Islet precursor cell (in vitro differentiated cells): Measurements from ENCODE around the gene SMIM7.
"Not testable (repeated sequence)": the region's sequence is repeated elsewhere in the genome, so short reads cannot be mapped to it uniquely, and the experiment has no call there.

Source experiments
- DNase-seq: peaks from one replicate; pipeline ENCODE4 v3.0.0-alpha.2; 2018

SMIM7 gene

DNA sequence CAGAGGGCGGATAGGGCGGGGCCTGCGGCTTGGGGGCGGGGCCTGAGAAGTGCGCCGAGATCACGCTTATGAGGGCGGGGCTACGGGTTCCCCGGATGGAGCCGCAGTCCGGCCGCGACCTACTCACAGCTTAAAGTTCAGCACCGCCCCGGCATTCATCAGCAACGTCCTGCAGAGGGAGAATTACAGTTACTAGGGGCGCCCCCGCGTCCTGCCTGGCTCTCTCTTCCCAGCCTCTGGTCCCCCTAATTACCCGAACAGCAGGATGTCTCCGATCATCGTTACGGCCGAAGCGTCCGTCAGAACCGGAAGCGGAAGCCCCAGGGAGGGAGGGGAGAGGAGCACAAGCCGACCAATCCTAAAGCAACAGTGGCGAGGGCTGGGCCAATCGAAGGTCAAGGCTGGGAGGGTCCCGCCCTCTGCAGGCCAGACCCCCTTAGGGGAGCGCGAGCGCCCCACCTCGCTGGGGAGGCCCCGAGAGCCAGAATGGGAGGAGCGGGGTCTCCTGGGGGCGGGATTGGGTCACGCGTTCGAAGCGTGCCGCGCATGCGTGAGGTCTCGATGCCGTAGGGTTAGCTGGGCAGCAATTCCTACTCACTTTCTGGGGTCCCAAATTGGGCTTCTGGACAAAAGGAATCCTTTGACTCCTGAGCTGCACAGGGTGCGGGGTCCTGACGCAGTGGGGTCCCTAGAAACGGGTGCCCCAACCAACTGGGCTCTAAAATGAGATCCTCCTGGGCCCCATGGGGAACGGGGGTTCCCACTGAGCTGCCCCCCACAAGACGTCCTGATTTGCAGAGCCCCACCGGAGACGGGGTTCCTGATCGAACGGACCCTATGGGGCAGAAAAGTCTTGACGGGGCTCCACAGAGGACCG lies at the start of gene SMIM7:
SMIM7 (minus strand) TSS at position 313 of the 877 bp plus-strand sequence; CDS start at position 279, 34 bp downstream.
- peak; percentile 99 for DNase-seq

DNA sequence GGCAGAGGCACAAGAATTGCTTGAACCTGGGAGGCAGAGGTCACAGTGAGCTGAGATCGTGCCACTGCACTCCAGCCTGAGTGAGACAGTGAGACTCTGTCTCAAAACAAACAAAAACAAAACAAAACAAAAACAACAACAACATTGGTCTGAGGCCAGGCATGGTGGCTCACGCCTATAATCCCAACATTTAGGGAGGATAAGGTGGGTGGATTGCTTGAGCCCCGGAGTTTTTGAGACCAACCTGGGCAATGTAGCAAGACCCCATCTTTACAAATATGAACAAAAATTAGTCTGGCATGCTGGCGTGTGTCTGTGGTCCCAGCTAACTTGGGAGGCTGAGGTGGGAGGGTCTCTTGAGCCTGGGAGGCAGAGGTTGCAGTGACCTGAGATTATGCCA lies 43.7 kb upstream of the SMIM7 start:
- no peak for DNase-seq

DNA sequence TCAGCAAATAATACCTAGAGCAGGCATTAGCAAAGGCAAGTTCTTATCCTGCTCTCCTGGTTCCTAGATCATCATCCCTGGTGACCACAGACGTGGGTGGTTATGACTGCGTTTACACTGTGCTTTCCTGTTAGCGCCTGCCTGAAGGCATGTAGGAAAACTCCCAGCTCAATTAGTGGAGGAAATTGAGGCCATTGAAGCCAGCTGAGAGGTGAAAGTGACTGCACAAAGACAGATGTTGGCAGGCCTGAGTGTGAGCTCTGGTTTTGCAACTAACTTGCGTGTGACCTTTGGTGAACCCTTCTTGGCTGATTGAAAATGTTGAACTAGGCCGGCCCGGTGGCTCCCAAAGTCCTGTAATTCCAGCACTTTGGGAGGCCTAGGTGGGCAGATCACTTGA lies 42.2 kb upstream of the SMIM7 start:
- DNase-seq: peak; percentile 79

DNA sequence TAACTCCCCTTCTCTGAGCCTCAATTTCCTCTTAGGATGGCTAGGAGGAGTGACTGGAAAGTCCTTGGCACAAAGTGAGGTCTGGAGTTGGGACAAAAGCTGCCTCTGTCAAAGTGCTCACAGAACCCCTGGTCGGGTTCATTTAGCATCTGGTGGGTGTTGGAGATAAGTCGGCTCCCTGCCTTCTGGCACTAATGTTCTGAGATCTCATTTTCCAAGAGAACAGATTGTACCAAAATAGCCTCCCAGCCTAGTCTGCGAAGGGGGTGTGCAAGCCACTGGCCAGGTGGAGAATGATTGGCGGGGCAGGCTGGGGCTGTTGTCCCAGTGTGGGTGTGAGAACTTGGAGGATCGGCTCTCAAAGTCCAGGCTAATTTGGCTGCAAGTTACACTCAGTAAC lies 39.0 kb upstream of the SMIM7 start:
- no peak for DNase-seq

DNA sequence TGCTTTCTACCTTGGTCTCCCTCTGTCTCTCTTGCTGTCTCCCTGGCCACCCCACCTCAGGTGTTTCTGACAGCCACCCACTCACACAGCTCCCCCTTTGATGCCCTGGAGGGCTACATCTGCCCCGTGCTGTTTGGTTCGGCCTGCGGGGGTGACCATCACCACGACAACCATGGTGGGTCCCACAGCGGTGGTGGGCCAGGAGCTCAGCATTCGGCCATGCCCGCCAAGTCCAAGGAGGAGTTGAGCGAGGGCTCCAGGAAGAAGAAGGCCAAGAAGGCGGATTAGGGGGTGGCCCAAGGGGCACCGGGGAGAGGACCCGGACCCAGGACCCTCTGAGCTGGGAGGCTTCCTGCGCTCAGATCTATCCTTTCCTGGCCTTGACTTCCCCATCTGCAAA lies 28.1 kb upstream of the SMIM7 start:
- no peak for DNase-seq

DNA sequence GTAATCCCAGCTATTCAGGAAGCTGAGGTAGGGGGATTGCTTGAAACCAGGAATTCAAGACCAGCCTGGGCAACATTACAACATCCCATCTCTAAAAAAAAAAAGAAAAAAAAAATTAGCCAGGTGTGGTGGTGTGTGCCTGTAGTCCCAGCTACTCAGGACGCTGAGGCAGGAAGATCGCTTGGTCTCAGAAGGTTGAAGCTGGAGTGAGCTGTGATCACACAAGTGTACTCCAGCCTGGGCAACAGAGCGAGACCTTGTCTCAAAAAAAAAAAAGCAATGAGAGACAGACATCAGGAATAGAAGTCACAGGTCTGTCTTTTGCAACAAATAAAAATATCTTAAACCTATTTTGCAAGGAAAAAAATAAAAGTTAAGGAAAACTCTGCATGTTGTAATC lies 24.3 kb upstream of the SMIM7 start:
- no peak for DNase-seq

DNA sequence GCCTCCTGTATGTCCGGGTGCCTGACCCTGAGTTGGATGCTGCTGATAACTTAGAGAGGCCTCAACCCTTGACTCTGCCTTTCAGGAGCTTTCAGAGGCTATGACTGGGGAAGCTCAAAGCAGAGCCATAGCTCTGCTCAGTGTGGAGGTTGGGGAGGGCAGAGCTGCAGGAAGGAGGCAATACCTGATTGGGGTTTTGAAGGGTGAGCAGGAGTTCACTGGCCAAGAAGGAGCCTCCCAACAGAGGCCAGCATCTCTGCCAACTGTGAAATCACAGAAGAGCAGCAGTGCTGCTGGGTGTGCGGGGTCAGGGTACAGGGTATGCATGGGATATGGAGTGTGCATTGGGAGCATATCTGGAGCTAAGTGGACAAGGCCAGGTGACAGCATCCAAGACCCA lies 22.6 kb upstream of the SMIM7 start:
- no peak for DNase-seq

DNA sequence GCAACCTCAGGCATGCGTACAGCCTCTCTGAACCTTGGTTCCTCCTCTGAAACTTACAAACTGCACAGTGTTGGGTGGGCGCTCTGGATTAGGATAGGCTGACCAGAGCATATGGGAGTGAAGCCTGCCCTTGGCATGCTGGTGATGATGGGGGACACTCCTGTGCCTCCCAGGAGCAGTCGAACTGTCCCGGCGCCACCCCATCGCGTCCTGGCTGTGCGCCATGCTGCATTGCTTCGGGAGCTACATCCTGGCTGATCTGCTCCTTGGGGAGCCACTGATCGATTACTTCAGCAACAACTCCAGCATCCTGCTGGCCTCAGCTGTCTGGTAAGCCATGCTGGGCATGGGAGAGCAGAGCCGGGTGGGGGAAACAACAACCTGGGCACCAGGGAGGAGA lies 19.9 kb upstream of the SMIM7 start:
- DNase-seq: no peak

DNA sequence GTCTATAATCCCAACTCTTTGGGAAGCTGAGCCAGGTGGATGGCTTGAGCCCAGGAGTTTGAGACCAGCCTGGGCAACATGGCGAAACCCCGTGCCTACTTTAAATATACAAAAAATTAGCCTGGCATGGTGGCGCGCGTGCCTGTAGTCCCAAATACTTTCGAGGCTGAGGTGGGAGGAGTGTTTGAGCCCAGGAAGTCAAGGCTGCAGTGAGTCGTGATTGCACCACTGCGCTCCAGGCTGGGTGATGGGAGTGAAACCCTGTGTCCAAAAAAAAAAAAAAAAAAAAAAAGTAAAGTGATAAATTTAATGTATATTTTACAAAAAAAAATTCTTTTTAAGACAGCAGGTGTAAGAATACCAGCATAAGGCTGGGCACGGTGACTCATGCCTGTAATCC lies 18.6 kb upstream of the SMIM7 start:
- DNase-seq: no peak

DNA sequence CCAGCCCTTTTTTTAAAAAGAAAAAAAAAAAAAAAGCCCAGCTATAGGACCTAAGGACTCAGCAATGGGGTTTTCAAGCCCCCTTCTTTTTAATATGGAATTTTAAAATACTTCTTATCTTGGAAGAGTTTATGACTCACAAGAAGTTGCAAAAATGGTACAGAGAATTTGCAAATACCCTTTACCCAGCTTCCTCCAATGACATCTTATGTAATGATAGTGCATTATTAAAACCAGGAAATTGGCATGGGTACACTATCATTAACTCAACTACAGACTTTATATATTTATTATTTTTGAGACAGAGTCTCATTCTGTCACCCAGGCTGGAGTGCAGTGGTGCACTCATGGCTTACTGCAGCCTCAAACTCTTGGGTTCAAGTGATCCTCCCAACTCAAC lies 17.1 kb upstream of the SMIM7 start:
- DNase-seq: no peak

DNA sequence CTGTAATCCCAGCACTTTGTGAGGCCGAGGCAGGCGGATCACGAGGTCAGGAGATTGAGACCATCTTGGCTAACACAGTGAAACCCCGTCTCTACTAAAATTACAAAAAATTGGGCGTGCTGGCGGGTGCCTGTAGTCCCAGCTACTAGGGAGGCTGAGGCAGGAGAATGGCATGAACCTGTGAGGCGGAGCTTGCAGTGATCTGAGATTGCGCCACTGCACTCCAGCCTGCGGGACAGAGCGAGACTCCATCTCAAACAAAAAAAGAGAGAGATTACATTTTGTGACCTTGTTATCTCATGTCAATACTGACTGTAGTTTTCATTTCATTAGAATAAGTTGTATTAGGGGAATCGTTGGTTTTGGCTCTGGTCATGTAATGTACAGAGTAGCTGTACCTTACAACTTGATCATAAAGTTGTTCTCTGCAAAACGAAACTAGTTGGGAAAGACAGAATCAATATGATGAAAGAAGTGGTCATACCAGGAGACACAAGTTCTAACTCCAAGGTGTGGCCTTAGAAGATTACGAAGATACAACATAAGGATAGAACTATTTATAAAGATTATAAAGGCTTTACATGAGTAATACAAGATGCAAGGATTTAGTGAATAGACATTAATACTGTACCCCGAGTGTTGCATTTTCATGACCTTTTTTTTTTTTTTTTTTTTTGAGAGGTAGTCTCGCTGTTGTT lies 16.3 kb upstream of the SMIM7 start:
- no peak for DNase-seq

DNA sequence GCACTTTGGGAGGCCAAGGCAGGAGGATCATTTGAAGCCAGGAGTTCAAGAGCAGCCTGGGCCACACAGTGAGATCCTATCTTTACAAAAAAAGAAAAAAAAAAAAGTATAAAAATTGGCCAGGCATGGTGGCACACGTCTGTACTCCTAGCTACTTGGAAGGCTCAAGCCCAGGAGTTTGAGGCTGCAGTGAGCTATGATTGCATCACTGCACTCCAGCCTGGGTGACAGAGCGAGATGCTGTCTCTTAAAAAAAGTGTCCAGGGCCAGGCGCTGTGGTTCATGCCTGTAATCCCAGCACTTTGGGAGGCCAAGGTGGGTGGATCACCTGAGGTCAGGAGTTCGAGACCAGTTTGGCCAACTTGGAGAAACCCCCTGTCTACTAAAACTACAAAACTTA lies 13.9 kb upstream of the SMIM7 start:
- DNase-seq: not testable (repeated sequence)

DNA sequence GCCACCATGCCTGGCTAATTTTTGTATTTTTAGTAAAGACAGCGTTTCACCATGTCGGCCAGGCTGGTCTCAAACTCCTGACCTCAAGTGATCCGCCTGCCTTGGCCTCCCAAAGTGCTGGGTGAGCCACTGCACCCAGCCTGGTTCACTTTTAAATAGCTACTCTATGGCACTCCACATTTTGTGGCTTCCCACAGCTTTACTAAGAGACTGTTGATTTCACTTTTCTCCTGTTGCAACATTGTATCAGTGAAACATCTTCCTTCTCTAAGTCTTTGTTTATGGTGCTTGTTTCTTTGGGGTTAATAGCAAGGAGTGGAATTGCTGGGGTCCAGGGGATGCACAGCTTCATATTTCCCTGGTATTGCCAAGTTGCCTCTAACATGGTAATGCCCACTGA lies 13.3 kb upstream of the SMIM7 start:
- no peak for DNase-seq

DNA sequence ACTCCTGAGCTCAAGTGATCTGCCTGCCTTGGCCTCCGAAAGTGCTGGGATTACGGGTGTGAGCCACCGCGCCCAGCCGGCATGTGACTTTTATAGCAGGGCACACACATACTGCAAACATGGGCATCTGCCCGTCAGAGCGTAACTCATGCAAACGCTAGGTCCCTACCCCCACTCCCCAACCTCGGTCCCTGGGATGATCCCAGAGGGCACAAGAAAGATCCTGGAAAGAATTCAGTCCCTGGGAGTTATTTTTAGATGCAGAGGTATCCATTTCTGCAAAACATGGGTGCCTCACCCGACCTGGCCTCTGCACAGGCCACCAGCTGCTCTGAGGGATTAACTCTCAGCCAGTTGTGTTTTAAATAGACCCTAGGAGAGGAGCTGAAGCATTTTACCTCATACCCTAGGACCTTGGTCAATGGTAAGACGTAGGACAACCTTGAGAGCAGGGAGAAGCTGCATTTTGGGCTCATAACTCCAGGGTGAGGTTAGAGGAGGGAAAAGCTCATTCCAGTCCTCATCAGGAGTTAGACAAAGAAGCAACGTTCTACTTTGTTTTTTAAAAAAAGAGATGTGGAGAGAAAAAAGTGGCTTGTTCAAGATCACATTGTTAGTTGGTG lies 11.8 kb upstream of the SMIM7 start:
- no peak for DNase-seq

DNA sequence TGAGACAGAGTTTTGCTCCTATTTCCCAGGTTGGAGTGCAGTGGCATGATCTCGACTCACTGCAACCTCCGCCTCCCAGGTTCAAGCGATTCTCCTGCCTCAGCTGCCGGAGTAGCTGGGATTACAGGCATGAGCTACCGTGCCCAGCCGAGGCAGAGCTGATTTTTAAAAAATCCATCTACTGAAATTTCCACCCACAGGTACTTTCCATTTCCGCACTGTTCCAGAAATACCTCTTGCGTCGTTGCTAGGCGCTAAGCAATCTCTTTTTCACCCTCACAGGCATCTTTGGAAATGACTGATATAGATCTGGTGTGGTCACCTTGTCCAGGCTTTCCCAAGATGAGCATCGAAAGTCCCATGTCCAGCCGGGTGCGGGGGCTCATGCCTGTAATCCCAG lies 10.3 kb upstream of the SMIM7 start:
- DNase-seq: no peak

DNA sequence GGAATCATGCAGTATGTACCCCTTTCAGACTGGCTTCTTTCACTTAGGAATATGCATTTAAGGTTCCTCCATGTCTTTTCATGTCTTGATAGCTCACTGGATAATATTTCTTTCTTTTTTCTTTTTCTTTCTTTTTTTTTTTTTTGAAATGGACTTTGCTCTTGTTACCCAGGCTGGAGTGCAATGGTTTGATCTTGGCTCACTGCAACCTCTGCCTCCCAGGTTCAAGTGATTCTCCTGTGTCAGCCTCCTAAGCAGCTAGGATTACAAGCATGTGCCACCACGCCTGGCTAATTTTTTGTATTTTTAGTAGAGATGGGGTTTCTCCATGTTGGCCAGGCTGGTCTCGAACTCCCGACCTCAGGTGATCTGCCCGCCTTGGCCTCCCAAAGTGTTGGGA lies 8.8 kb upstream of the SMIM7 start:
- DNase-seq: not testable (repeated sequence)

DNA sequence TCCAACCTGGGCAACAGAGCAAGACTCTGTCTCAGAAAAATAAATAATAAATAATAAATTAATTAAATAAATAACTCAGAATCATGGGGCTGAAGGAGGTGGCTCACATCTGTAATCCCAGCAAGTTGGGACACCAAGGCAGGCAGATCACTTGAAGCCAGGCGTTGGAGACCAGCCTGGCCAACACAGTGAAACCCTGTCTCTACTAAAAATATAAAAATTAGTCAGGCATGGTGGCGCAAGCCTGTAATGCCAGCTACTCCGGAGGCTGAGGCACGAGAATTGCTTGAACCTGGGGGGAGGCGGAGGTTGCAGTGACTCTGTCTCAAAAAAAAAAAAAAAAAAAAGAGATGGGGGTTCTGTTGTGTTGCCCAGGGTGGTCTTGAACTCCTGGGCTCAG lies 8.2 kb upstream of the SMIM7 start:
- DNase-seq: no peak

DNA sequence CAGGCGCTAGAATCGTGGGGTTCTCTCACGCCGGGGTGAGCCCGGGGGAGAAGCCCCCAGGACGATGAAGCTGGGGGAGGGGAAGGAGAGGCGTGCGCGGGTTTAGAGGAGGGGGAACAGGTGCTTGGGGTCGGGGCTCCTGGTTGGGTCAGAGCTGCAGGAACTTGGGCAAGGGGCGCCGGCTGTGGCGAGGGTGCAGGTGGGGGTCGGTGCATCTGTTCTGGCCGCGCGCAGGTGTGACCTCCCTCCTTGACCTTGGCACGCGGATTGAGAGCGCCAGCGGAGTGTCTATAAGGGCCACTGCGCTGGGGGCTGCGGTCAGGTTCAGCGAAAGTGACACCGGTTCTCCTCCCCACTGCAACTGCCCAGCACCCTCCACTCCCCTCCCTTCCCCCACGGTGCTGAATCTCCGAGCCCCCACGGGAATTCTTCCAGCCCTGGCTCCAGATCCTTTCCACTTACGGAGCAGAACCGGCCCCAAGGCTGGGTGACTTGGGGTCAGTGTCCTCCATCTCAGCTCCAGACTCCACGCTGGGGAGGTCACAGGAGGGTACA lies 1.6 kb upstream of the SMIM7 start:
- peak; percentile 55 for DNase-seq

DNA sequence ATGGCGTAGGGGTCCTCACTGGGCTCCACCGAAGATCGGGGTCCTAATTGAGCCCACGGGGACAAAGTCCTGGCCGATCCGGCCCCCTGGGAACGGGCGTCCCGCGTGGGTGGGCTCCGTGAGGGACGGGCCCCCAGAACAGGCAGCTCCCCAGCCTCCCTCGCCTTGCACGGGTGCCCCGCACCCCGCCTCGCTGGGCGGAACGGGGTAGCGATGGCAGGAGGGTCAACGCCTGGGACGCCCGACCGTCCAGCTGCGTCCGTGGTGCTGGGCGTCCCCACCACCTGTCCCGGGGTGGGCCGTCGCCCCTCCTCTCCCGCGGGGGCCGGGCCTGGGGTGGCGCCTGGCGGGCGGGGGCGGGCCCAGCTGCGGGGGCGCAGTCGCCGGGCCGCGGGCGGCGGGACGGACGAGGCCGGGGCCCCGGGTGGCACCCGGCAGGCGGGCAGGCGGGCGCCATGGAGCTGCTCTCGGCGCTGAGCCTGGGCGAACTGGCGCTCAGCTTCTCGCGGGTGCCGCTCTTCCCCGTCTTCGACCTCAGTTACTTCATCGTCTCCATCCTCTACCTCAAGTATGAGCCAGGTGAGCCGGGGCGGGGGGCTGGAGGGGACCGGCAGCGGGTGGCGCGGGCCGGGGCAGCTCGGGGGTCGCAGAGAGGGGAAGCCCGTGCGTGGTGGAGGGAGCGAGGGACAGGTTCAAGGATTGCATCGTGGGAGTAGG lies 977 bp upstream of the SMIM7 start, which contains the start of gene TMEM38A:
TMEM38A (plus strand) TSS at position 377 of the 717 bp plus-strand sequence; CDS start at position 456, 79 bp downstream.
- peak; percentile 68 for DNase-seq

DNA sequence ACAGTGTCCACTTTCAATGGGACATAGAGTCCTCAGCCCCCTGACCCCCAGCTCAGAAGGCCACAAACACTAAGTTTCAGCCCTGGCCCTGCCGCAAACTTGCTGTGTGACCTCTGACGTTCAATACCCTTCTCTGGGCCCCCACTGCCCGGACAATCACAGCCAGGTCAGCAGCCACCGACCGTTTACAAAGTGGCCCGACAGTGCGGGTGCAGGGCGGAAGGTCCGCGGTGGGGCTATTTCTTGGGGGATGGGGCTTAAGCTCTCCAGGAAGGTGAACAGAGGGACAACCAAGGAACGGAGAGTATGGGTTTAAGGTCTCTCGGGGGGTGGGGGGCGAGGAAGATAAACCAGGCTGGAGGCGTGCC lies 496 bp downstream of the SMIM7 start:
- no peak for DNase-seq

DNA sequence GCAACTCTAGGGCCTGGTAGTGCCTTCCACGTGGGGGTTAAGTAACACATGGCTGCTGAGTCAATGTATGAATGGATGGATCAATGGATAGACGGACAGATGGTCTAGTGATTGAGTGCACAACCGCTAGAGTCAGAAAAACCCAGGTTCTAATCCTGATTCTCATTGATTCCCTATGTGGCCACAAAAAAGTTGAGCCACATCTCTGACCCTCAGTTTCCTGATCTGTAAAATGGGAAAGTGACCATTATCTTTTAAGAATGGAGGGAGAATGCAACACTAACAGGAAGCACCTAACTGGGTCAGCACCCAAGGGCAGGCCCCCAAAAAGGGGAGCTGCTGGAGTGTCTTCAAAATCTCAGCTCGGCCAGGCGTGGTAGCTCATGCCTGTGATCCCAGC lies 2.6 kb downstream of the SMIM7 start:
- DNase-seq: no peak

DNA sequence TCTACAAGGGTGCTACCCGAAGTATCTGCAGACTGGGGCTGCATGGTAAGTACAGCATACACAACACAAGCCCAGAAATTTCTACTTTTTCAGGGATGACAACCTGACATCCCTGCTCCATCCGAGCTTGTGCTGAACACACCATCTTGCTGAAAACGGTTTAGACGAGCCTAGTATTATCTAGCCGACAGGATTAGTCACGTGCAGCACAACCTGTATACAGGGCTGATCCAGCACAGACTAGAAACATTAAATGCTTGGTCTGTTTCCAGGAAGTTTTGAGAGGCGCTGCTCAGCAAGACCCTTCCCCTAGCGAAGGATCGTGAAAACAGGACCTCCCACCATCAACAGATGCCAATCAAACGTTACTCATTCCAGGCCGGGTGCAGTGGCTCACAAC lies 4.2 kb downstream of the SMIM7 start:
- DNase-seq: no peak

DNA sequence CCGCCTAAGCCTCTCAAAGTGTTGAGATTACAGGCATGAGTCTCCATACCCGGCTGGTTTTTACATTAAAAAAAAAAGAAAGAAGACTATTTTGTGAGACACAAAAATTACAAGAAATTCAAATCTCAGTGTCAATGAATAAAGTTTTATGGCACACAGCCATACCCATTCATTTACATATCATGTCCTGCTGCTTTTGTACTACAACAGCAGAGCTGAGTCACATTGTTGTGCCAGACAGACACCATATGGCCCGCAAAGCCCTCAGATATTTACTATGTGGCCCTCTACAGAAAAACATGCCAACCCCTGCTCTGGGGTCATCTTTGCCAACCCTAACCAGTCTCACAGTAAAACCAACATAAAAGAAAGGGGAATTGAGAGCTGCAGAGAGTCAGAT lies 5.3 kb downstream of the SMIM7 start:
- DNase-seq: no peak
